Suprapubic skin (tissue), 4 donors: ENCODE measurements around the gene SPOP.

Experiments used
- POLR2A ChIP-seq, 2 donors: fragments of 450-650 bp; IDR thresholded peaks; one replicate each; pipeline ENCODE4 v1.6.1; 2017; ENCODE audit warnings: antibody characterized with exemption in 2 of 2, mild to moderate bottlenecking in 2 of 2, moderate library complexity in 2 of 2
- POLR2AphosphoS5 ChIP-seq, 3 donors: sonication (generic); formaldehyde crosslinking; IDR thresholded peaks; one replicate each; pipeline ENCODE4 v1.6.1; 2017; ENCODE audit warnings: antibody characterized with exemption in 3 of 3

- TF ChIP-seq POLR2A (IDR thresholded peaks at IDR 0.05) (no peak), POLR2AphosphoS5 (IDR thresholded peaks at IDR 0.05) (no peak)
Observed at GRCh38 chr17:49632201-49632600, 45.7 kb downstream of the SPOP start.
